HG03064 (cell line): ENCODE results near the gene MCC.
"Not testable (repeated sequence)": the region's sequence is repeated elsewhere in the genome, so short reads cannot be mapped to it uniquely, and the experiment has no call there.

Experiments
- ATAC-seq: cut with Tn5 transposase; IDR thresholded peaks from one replicate; pipeline ENCODE4 v1.9.1; 2021; ENCODE audit warnings: low read depth; ENCODE audit not compliant: unreplicated experiment

The MCC gene

DNA sequence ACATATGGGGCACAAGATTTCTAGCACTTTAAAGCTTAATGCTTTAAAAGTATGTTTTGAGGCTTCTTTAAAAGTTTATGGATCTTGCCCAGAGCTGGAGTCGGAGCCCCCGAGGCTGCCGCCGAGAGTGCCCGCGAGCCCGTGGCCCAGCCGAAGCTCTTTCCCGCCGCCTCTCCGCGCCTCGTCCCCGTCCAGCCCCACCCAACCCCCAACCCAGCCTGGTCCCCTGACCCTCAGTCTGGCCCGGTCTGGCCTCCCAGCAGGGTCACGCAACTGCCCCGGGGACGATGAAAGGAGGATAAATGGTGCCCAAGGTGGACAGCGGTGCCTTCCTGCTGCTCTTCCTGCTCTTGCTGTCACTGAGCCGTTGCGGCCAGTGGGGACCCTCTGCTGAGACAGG, 55.2 kb downstream of the MCC start:
- no peak for ATAC-seq

DNA sequence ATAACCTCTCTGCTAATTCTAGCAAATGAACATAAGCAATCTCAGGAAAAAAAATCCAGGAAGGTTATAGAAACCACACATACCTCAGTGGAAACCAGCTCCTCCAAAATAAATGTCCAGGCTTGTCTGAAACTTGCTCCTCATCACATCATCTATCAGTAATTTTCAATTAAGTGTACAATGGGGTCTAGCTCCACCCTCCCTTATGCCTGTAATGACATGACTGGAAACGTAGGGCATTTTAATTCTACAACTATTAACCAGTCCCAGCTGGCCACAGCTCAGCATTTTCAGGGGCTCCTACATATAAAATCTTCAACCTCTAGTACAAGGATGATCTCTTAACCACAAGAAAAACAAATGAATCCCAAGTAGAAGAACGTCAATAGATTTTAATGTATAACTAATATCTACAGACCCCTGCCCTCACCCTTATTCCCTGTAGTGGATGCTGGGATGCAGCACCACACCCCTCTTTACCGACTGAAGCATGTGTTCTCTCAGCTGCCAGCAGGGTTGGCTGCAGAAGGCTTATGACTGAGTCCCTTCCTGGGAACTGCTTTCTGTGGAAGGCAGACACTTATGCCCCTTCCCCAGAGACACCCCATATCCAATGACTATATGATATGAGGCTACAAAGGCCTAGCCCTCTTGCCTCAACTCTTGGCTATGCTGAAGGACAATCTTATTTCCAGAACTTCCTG, 60.2 kb downstream of the MCC start:
- no peak for ATAC-seq

DNA sequence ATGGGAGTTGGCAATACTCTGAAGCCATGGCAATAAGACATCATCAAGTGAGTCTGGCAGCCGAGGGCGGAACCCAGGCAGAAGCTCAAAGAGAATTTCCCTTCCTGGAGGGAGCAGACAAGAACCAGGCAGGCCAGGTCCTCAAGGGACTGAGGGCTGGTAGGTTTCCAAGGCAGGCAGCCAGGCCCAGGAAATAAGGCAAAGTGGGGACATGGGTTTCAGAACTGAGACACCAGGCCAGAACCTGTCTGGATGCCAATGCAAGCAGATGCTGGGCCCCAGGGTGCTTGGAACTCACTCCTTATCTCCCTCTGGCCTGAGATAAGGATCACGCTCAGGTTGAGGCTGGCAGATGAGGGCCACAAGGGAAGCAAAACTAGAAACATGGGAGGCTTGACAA, 62.3 kb downstream of the MCC start:
- ATAC-seq: no peak

DNA sequence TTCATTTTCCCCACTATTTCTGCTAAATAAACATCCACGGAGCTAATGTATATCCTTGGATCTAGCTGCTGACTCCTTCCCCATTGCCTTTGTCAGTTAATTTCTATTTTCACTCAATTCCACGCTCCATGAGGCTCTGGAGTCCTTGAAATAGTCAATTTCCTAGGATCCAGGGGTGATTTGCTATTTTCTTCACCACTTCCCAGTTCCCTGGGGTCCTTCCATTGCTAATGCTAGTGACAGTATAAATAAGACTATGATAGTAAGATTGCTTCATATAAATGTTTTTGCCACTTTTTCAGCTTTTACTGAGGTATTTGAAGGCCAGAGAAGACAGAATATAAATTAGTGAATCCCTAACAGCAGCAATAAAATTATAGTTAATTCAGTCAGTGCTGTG, 66.6 kb downstream of the MCC start:
- ATAC-seq: no peak

DNA sequence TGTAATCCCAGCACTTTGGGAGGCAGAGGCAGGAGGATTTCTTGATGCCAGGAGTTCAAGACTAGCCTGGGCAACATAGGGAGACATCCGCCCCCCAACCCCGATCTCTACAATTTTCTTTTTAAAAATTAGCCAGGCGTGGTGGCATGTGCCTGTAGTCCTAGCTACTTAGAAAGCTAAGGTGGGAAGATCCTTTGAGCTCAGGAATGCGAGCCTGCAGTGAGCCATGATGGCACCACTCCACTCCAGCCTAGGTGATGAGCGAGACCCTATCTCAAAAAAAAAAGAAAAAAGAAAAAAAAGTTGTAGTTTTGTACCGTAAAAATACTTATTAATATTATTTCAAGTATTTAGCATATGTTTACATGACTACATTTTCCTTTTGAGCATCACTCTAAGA, 82.7 kb downstream of the MCC start:
- no peak for ATAC-seq

DNA sequence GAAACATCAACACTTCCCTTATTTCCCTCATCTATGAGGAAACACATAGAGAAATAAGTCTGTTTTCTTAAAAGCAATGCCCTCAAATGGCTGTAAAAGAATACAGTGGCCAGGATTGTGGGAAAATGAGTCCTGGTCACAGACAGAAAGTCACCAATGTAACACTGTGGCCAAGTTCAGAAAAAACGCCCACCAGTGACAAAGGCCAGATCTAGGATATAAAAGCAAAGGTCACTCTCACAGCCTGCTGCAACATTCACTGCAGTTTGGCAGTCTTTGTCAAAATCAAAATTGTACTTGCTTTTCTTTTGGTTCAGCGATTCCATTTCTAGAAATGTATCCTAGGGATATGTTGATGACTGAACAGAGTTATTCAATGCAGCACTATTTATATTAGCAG, 84.0 kb downstream of the MCC start:
- no peak for ATAC-seq

DNA sequence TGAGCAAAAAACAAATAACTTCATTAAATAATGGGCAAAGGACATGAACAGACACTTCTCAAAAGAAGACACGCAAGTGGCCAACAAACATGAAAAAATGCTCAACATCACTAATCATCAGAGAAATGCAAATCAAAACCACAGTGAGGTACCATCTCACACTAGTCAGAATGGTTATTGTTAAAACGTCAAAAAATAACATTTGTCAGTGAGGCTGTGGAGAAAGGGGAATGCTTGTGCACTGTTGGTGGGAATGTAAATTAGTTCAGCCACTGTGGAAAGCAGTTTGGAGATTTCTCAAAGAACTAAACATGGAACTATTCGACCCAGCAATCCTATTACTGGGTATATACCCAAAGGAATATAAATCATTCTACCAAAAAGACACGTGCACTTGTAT, 90.3 kb downstream of the MCC start:
- ATAC-seq: not testable (repeated sequence)

DNA sequence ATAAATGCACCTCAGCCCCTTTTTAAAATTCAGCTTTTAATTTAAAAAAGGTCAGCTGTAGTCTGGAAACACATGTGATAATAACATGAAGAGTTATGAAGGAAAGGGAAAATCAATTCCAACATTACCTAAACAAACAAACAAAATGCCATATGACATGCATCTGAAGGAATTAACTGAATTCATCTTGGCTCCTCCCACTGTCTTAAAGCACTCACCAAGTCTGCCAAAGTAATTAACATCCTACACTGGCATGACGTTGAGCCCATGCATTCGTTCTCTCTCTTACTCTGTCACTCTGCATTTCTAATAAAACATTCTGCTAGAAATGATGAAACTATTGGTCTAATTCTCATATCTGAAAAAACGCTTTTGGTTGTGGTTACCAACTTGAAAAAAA, 91.2 kb downstream of the MCC start:
- no peak for ATAC-seq

DNA sequence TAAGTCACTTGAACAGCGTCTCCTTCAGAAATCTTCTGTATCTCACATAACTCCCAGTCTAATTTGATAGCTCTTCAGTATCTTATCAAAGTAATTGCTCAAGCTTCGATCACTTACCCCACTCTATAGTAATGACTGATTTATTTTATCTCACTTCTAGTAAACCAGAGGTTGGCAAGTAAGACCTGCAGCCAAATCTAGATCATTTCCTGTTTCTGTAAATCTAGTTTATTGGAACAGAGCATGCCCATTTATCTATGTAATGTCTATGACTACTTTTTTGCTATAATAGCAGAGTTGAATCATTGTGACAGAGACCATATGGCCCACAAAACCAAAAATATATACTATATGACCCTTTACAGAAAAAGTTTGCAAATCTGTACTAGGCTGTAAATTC, 93.6 kb downstream of the MCC start:
- ATAC-seq: no peak

DNA sequence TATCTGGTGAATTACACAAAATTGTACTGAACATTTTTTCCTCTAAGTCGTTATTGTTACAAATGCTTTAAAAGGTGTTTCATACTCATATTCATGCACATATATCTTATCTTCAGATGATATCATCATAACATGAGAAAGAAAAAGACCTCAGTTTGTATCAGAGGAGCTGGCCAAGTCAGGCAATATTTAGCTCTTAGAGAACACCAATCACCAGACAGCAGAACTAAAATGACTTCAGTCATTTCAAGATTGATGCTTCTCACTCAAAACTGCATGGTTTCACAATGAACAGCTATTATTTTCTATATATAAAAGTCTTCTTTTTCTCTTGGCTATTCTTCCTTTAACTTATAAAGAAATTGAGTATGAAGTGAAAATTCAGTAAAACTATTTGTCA, 98.0 kb downstream of the MCC start:
- ATAC-seq: no peak

DNA sequence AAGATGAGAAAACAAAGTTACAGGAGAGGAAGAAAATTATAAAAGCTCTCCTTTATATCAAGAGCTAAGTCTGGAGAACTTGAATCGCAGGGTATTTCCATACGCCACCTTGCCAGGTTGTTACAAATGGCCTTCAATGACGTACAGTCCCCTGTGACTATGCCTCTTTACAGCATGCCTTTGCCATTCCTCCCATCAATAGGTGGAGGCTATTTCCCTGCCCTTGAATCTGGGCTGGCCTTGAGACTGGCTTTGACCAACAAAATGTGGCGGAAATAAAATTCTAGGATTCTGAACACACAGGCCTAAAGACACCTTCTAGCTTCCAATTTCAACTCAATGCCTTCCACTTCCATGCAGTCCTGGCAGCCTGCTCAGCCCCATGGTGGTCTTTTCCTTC, 99.1 kb downstream of the MCC start:
- no peak for ATAC-seq

DNA sequence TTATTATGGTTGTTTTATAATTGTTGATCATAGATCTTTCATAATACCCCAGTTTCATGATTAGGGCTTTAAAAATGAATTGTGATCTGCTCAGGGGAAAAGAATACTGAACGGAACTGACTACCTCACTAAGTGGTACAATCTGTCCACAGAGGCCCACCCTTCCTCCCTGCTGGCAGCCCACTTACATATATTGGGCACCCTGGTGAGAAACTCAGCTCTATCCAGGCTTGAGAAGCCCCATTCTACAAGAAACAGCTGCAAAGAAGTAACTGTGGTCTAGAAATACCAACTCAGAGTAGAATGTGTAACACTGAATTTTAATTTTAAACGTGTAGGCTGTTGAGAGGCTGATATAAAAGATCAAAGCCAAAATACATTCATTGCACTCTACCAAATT, 100.4 kb downstream of the MCC start:
- no peak for ATAC-seq

DNA sequence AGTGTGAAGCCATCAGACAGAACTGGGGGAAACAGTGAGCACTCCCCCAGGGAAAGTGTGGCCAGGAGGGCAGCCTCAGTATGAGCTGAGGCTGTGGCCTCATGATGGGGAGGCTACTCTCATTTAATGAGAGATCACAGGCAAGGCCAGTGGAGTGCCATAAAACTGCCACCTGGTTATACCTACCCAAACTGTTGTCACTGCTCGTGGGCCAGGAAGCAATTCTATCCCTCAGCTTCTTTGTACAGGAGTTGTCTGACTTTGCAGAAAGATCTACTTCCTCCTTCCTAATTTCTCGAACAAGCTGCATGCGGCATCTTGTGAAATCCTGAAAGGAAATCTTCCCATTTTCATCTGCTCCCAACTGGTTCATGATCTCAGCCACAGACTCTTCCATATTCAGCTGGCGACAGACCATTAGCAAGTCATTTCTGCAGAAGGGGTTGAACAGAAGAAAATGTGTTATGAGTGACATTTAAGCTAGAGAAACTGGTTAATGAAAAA, 103.4 kb downstream of the MCC start:
- no peak for ATAC-seq

DNA sequence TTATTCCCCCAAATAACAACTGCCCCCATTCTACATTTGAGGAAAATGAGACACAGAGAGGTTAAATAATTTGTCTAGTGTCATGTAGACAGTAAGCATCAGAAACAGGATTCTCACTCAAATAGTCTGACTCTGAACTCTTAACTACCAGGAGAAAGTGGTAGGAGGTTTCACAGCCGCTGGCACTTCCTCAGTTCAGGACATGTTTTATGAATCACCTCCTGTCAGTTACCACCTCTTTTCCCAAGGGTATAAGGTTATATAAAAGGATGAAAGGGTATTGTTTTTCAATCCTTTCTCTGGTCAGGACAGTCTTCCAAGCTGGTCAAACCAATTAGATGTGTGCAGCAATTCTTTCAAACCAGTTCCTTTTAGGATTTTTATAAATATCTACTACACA, 105.5 kb downstream of the MCC start:
- ATAC-seq: no peak

DNA sequence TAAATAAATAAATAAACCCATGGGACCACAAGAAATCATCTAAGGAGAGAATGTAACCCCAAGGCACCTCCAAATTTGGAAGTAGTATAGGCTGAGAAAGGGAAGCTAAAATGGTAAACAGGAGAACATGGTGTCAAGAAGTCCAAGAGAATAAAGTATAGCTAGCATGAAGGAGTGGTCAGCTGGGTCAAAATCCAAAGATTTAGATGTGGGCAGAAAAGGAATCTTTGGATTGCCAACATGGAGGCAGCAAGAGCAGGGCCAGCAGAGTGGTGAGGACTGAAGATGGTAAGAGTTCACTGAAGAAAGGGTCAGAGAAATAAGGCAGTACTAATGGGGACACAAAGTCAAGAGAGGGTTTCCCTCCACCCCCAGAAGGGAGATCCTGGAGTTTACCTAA, 106.5 kb downstream of the MCC start:
- ATAC-seq: no peak

DNA sequence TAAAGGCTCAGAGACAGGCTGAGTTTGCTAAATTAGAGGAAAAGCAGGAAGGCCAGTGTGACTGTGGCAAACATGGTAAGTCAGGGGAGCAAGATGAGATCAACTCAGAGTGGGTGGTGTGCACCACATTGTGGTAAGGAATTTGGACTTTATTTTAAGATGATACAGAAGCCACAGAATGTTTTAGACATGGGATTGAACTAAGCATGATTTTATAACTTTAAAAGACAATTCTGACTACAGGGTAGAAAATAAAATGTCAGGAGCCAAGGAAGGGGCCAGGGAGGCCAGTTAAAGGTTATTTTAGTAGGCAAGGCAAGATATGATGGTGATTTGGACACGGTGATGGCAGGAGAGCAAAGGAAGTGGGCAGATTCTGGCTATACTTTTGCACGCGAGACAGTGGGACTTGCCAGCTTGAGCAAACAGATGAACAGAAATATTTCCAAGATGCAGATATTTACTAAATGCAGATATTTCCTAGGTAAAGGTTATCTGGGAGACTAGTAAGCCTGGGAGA, 107.4 kb downstream of the MCC start:
- ATAC-seq: no peak

DNA sequence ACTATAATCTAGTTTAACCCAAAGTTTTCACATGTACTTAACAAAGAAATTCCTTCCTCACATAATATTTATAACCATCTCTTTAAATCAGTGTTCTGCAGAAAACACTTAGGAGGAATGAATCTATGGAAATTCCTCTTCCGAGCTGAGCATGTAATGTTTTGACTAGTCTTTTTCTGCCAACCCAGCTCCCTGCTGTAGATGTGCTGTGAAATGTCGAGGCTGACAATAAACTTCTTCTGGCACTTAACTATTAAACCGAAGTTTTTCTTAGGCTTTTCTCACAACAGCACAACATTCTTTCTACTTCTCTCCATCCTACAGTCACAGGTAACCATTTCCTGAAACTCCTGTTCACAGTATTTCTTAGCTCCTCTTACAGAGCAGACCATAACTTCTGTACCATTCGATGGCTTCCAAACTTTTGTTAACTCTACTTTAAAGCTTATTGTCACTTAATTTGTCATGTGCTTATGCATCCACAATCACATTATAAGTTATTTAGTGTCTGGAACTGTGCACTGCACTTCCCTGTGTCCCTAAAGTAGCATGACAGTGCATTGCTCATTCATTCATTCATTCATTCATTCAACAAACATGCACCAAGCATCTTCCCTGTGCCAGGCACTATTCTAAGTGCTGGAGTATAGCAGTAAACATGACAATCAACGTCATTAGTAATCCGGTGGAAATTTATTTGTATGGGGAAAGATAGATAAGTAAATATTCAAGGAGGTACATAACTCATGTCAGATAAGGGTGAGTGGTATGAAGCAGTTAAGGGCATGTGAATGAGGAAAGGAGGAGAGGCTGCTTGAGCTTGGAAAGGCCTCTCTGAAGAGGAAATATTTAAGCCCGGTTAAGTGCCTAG, 108.1 kb downstream of the MCC start:
- ATAC-seq: no peak

DNA sequence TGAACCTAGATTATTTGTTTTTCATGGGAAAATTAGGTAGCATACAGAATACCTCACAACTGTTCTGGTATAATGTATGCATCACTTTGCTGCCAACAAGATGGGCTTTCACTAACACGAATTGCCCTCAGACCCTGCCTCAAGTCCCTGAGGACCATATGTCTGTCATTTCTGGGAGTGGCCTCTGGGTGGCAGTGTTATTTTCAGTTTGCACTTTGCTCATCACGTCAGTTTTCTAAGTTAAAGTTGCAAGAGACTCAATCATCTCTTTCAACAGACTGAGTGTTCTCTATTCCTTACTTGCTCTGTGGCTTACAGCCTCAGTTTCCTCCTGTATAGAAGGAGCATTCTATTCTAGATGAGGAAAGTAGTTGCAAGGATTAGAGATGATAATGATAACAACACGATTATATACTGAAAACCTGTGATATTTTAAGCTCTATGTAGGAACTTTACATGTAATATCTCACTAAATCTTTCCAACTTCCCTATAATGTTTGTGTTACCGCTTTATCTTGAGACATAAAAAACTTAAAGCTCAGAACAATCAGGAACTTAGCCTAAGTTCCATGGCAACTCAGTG, 109.2 kb downstream of the MCC start:
- ATAC-seq: peak; percentile 76

DNA sequence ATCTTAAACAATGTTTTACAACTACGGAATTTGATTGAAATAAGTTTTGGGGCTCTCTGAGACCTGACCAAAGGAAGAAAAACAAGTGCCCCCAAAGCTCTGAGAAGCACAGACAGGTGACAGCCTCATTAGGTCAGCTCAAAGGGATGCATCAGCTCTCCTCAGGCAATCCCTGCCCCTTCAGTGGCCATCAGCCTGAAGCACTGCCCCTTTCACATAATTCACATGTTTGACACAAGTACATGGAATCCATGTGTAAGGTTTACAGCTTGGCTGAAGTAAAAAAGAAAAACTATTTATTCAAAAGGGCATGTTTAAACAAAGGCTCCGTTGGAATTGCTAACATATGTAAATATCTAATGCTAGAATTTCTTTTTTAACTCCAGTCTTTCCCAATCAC, 109.7 kb downstream of the MCC start:
- ATAC-seq: no peak

DNA sequence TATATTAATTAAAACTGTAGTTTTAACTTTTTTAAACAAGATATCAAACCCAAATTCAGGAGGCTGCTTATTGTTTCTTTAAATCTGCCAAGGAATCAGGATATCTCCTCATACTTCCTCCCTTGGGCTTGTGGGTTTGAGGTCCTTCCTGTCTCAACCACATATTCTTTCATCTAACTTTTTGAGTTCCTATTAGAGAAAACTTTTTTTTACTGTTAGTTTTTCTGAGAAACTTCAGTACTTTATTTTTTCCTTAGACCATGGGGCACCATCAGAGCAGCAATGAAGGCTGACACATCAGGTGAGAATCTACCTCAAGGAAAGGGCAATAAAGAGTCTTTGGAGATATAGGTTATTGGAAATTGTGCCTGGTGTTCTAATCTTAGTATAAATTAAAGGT, 110.2 kb downstream of the MCC start:
- no peak for ATAC-seq

DNA sequence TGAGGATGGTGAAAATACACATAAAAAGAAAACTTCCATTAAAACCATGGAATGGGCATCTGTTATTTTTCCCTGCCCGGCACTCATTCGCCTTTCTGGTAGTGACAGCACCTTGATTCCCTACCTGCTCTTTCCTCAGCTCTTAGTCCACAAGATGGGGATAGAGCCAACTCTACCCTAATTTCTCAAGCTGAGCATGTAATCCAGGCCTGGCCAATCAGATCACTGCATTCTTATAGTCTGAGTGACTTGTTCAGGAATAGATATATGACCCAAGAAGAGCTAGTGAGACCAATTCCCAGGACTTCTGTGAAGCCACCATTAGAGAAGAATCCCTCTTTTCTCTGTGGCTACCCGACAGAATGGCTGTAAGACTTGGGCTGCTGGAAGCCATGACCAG, 111.6 kb downstream of the MCC start:
- no peak for ATAC-seq
